Measurements from ENCODE around the gene BANP. TPM values are rescaled to one million over a fixed set of nuclear protein-coding genes. Genes with fewer than 3 reads are reported as not detected.

BANP gene
- total and polyA plus RNA-seq, 2 experiments from 2014 or later, result 26.7 to 27.9 TPM

DNA sequence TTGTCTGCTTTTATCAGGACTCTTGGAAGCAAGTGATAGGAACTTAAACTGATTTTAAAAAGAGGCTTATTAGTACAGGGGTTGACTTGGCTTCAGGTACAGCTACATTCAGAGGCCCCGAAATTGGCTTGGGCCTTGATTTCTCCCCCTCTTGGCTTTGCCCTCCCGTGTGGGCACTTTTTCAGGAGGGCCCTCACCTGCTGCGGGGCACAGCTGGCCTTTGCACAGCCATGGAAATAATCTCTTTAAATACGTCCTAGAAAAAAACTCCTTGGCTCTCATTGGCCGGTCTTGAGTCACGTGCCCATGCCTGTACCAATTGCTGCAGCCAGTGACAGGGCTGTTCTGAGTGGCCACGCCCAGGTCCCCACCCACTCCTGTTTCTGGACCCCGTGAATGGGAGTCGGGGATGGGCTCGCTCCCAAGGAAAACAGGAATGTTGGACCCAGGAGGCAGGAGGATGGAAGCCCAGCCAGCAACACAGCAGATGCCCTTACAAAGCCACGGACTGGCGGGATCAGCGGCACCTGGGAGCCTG is 29.9 kb upstream of the BANP start:
- no peaks in the 10 kb centered on the region for H3K4me1 ChIP-seq (ENCODE audit: low read depth)
- no peak overlapping the region for H3K4me3 ChIP-seq
- no peak for DNase-seq (ENCODE audit: low read depth in 1 of 2, low spot score in 1 of 2)
- no peaks in the 10 kb centered on the region for H3K9me3 ChIP-seq (ENCODE audit: low read depth)
- H3K27ac ChIP-seq, result no peak overlapping the region
- TF ChIP-seq, protein P1, sequence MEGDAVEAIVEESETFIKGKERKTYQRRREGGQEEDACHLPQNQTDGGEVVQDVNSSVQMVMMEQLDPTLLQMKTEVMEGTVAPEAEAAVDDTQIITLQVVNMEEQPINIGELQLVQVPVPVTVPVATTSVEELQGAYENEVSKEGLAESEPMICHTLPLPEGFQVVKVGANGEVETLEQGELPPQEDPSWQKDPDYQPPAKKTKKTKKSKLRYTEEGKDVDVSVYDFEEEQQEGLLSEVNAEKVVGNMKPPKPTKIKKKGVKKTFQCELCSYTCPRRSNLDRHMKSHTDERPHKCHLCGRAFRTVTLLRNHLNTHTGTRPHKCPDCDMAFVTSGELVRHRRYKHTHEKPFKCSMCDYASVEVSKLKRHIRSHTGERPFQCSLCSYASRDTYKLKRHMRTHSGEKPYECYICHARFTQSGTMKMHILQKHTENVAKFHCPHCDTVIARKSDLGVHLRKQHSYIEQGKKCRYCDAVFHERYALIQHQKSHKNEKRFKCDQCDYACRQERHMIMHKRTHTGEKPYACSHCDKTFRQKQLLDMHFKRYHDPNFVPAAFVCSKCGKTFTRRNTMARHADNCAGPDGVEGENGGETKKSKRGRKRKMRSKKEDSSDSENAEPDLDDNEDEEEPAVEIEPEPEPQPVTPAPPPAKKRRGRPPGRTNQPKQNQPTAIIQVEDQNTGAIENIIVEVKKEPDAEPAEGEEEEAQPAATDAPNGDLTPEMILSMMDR (IDR thresholded peaks at IDR 0.05; ENCODE audit: low read depth, low read length), result no peak
- H3K36me3 ChIP-seq, result no peaks in the 10 kb centered on the region
- H3K27me3 ChIP-seq, result no peaks in the 10 kb centered on the region

DNA sequence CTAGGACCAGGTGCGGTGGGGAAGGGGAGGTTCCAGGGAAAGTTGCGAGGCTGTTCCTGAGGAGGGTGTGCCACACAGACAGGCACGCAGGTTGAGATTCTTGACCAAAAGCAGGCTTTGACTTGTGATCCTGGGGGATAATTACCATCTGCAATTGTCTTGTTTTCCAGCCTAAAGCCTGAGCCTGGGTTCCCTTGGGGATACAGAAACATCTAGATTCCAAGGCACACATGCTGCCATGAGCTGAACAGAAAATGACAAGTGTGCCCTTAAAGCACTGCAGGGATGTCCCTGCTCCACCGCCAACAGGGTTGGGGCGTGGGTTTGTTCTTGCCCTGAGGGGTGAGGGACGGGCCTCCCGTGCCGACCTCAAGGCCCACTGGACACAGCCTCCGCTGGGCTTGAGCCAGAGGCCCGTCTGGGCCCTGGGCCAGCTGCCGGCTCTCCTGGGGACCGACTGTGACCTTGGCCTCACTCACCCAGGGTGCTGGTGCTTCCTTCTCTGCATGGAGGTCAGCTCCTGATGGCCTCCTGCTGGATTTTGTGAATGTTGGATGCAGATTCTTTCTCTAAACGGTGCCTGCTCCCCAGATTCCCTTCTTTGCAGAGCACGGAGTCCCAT is 28.9 kb upstream of the BANP start:
- Histone ChIP-seq H3K4me3 (no peak overlapping the region), H3K9me3 (ENCODE audit: low read depth) (no peaks in the 10 kb centered on the region), H3K27ac (no peak overlapping the region), H3K27me3 (no peaks in the 10 kb centered on the region), H3K4me1 (ENCODE audit: low read depth) (no peaks in the 10 kb centered on the region), H3K36me3 (no peaks in the 10 kb centered on the region)
- DNase-seq (ENCODE audit: low read depth in 1 of 2, low spot score in 1 of 2), result no peak
- TF ChIP-seq, protein P1 (IDR thresholded peaks at IDR 0.05; ENCODE audit: low read depth, low read length), result no peak

DNA sequence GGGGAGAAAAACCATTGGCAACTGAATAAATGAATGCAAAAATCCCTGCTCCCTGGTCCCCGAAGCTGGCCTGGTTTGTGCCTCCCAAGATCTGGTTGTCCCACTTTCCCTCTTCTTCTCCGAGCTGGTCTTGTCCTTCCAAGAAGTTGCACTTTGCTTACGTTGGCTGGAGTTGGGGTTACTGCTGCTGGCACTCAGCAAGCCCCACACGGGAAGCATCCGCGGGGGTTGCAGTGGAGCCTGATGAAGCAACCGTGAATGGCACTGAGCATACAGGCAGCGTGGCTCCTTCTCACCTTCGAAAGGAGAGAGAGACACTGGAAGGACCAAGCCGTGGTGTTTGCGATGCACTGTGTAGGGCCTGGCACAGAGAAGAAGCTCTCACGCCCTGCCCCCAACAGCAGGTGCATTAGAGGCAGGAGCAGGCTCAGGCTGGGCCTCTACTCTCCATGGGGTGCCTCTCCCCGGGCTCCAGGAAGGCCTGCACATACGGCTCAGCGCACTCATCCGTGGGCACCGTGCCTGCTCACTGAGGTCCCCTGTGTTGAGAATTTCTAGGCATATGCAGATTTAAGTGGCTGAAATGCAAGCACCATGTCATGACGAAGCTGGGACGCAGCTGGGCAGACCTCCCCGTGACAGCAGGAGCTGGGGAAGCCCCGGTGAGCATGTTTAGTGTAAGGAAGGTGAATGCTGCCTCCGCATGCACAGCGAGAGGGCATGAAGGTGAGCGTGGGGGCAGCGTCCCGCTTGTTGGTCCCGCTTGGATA is 27.0 kb upstream of the BANP start:
- TF ChIP-seq, protein P1 (IDR thresholded peaks at IDR 0.05; ENCODE audit: low read depth, low read length), result no peak
- no peak overlapping the region for H3K4me3 ChIP-seq
- no peaks in the 10 kb centered on the region for H3K9me3 ChIP-seq (ENCODE audit: low read depth)
- DNase-seq (ENCODE audit: low read depth in 1 of 2, low spot score in 1 of 2), result no peak
- H3K4me1 ChIP-seq (ENCODE audit: low read depth), result no peaks in the 10 kb centered on the region
- H3K27me3 ChIP-seq, result no peaks in the 10 kb centered on the region
- no peaks in the 10 kb centered on the region for H3K36me3 ChIP-seq
- no peak overlapping the region for H3K27ac ChIP-seq

- Histone ChIP-seq H3K27me3 (no peaks in the 10 kb centered on the region), H3K4me3 (no peak overlapping the region), H3K4me1 (ENCODE audit: low read depth) (no peaks in the 10 kb centered on the region), H3K27ac (no peak overlapping the region), H3K9me3 (ENCODE audit: low read depth) (no peaks in the 10 kb centered on the region), H3K36me3 (no peaks in the 10 kb centered on the region)
- DNase-seq (ENCODE audit: low read depth in 1 of 2, low spot score in 1 of 2), result no peak
- TF ChIP-seq, protein P1 (IDR thresholded peaks at IDR 0.05; ENCODE audit: low read depth, low read length), result no peak
These were observed 26.2 kb upstream of the BANP start for GRCh38 chr16:87924811-87925670.

Measured in cardiac muscle cell (in vitro differentiated cells and primary cell).